Measurements from ENCODE around the gene CCL13. TPM values are rescaled to one million over a fixed set of nuclear protein-coding genes. Genes with fewer than 3 reads are reported as not detected.

CCL13 gene
- total RNA-seq, 2 donors from 2014 or later = 0.90 to 1.3 TPM

DNA sequence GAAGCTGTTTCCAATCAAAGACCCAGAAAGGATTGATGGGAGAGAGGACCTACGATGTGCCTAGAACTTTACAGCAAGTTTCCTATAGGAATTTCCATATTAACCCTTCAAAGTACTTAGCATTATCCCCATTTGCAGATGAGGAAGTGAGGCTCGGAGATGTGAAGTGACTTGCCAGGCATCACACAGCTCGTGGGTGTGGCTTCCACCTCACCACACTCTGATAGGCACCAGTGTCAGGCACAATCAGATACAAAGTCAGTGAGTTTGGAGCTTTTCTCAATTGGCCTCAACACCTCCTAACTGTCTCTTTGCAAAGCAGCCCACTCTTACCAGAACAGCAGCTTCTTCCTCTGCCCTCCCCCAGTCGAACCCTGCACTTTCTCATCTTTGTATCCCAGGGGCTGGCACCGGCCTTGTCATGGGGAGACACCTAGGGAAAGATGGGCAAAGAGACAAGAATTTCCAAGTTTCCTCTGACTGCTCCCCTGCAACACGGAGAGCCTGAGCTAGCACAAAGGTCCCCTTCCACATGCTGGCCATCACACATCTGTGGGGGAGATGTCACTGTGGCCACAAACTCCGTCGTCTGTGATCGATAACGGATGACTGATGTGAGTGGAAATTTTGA is 44.1 kb downstream of the CCL13 start:
- no peaks in the 10 kb centered on the region for H3K4me1 ChIP-seq
- TF ChIP-seq, protein P1, sequence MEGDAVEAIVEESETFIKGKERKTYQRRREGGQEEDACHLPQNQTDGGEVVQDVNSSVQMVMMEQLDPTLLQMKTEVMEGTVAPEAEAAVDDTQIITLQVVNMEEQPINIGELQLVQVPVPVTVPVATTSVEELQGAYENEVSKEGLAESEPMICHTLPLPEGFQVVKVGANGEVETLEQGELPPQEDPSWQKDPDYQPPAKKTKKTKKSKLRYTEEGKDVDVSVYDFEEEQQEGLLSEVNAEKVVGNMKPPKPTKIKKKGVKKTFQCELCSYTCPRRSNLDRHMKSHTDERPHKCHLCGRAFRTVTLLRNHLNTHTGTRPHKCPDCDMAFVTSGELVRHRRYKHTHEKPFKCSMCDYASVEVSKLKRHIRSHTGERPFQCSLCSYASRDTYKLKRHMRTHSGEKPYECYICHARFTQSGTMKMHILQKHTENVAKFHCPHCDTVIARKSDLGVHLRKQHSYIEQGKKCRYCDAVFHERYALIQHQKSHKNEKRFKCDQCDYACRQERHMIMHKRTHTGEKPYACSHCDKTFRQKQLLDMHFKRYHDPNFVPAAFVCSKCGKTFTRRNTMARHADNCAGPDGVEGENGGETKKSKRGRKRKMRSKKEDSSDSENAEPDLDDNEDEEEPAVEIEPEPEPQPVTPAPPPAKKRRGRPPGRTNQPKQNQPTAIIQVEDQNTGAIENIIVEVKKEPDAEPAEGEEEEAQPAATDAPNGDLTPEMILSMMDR (IDR thresholded peaks at IDR 0.05) = no peak
- DNase-seq (ENCODE audit: low spot score) = no peak
- H3K27me3 ChIP-seq = no peaks in the 10 kb centered on the region
- no peak overlapping the region for H3K27ac ChIP-seq
- H3K36me3 ChIP-seq = no peaks in the 10 kb centered on the region
- H3K4me3 ChIP-seq = no peak overlapping the region
- no peaks in the 10 kb centered on the region for H3K9me3 ChIP-seq

DNA sequence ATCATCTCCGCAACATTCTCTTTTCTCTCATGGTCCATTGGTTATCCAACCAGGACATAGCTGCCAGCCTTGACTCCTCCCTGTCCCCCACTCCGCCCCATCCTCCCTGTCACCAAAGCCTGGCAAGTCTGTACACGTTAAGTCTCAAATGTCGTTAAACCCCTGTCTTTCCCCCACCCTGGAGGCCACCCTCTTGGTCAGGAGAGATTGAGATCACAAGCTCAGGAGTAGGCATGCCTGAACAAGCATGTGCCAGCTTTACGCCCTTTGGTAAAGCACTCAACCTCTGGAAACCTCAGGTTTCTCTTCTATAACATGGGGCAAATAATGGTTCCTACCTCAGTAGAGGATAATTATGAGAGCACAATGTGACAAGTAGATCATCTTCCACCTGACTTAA is 44.9 kb downstream of the CCL13 start:
- Histone ChIP-seq H3K4me1 (no peaks in the 10 kb centered on the region), H3K27me3 (no peaks in the 10 kb centered on the region), H3K4me3 (no peak overlapping the region), H3K9me3 (no peaks in the 10 kb centered on the region), H3K36me3 (no peaks in the 10 kb centered on the region), H3K27ac (no peak overlapping the region)
- TF ChIP-seq, protein P1 (IDR thresholded peaks at IDR 0.05) = no peak
- no peak for DNase-seq (ENCODE audit: low spot score)

DNA sequence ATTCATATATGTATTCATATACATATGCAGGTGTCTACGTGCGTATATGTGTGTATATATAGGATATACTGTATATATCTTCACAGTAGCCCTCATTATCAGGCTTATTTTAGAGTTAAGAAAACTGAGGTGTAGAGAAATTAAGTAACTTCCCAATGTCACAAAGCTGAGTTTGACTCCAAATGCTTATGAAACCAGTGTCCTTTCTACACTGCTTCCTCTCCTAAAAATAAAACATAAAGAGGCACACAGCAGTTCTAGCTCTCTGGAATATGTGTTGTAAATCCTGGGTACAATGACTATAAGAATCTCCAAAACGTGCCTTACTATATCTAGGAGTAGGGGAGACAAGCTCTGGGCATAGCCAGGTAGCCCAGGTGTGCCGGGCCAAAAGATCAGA is 46.7 kb downstream of the CCL13 start:
- Histone ChIP-seq H3K9me3 (no peaks in the 10 kb centered on the region), H3K27me3 (no peaks in the 10 kb centered on the region), H3K4me3 (no peak overlapping the region), H3K36me3 (no peaks in the 10 kb centered on the region), H3K27ac (no peak overlapping the region), H3K4me1 (no peaks in the 10 kb centered on the region)
- no peak for DNase-seq (ENCODE audit: low spot score)
- TF ChIP-seq, protein P1 (IDR thresholded peaks at IDR 0.05) = no peak

DNA sequence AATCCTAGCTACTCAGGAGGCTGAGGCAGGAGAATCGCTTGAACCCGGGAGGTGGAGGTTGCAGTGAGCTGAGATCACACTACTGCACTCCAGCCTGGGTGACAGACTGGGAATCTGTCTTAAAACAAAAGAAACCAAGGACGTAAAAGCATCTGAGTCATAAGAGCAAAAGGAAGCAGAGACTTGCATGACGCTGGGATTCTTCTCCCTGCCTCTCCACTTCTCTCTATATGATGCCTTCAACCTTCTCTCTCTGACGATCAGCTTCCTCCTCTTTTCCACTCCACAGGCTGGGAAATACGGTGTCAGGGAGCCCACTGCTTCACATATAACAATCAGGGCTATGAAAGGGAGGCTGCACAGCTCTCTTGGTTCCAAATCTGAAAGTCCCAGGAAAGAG is 49.9 kb downstream of the CCL13 start:
- H3K36me3 ChIP-seq = no peaks in the 10 kb centered on the region
- no peaks in the 10 kb centered on the region for H3K27me3 ChIP-seq

More for the DNA sequence above, 49.9 kb downstream of the CCL13 start:
- TF ChIP-seq, protein P1 (IDR thresholded peaks at IDR 0.05) = no peak
- no peaks in the 10 kb centered on the region for H3K9me3 ChIP-seq
- no peaks in the 10 kb centered on the region for H3K4me1 ChIP-seq
- H3K4me3 ChIP-seq = no peak overlapping the region
- no peak overlapping the region for H3K27ac ChIP-seq
- no peak for DNase-seq (ENCODE audit: low spot score)

Other genes with a start within 250 kb of the CCL13 start
- 100 to 1,000 TPM in 1 of 2 donors, 10 to 100 TPM in 1; 46.3 to 118 TPM for gene CCL2, start 101.2 kb upstream of the CCL13 start, total RNA-seq
- gene CCL7, start 86.3 kb upstream of the CCL13 start, total RNA-seq = not detected
- gene CCL11, start 70.7 kb upstream of the CCL13 start, total RNA-seq = 1 to 10 TPM in 1 of 2 donors, under 1 TPM in 1; 0.75 to 1.6 TPM
- gene CCL8, start 37.0 kb upstream of the CCL13 start, total RNA-seq = under 1 TPM in 1 of 2 donors, not detected in 1; 0.52 TPM
- not detected for gene CCL1, start 6.8 kb downstream of the CCL13 start, total RNA-seq
- gene TMEM132E, start 223.1 kb downstream of the CCL13 start, total RNA-seq = under 1 TPM; 0.24 to 0.26 TPM